ENCODE measurements around the gene PROB1. TPM values are rescaled to one million over a fixed set of nuclear protein-coding genes. Genes with fewer than 3 reads are reported as not detected.
"Not testable (repeated sequence)": the region's sequence is repeated elsewhere in the genome, so short reads cannot be mapped to it uniquely, and the experiment has no call there.

Gene PROB1
- total RNA-seq, 1 experiment from 2014 or later: 0.82 TPM

DNA sequence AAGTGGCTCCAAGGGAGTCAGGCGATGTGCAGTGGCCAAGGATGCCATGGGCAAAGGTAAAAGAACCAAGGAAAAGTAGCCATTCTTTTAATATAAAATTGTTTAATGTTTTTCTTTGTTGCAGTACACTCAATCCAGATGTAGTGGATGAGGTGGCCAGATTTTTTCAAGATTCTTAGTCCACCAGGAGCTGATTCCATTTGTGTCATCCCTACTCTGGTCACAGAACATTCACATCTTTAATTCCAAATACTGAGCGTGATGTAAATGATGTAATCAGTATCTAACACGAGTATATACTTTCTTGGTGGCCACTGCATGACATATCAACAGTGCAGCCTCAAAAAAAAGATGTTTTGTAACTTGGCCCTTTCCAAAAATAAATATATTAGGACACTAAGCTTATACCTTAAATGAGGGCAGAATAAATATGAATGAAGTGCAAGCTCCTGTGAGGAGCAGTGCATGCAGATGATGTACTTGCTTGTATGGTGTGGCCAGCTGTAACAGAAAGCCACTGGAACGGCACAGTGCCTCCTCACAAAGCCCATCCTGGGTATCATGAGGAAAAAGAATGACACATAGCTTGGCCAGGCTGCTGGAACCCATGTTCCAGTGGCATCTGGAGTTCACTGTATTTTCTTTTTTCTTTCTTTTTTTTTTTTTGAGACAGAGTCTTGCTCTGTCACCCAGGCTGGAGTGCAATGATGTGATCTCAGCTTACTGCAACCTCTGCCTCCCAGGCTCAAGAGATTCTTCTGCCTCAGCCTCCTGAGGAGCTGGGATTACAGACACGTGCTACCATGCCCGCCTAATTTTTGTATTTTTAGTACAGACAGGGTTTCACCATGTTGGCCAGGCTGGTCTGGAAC is 15.5 kb upstream of the PROB1 start:
- BruUV-seq (replicated peaks): no TSS peak
- Histone ChIP-seq H3K9me3 (ENCODE audit: low read depth, low read length, poor library complexity, severe bottlenecking) (no peaks in the 10 kb centered on the region), H3K36me3 (ENCODE audit: insufficient read depth, low read length, poor library complexity, severe bottlenecking) (no peaks in the 10 kb centered on the region), H3K4me1 (ENCODE audit: insufficient read depth, low read length, poor library complexity, severe bottlenecking) (no peaks in the 10 kb centered on the region), H3K27ac (ENCODE audit: low read depth, low read length, poor library complexity, severe bottlenecking) (no peak overlapping the region), H3K4me3 (ENCODE audit: low read depth, low read length, poor library complexity, severe bottlenecking) (no peak overlapping the region), H3K27me3 (replicated peaks; ENCODE audit: insufficient read depth, low read depth, low read length, poor library complexity) (no peaks in the 10 kb centered on the region)
- ChIA-PET CTCF (no interaction called here), POLR2A (ENCODE audit: low non-redundant PET) (no interaction called here)
- no peak for DNase-seq (ENCODE audit: low spot score)
- intact Hi-C loops (cut with micrococcal nuclease; ENCODE audit: unreplicated experiment): no loop called here
- TF ChIP-seq EZH2 (IDR thresholded peaks at IDR 0.05; ENCODE audit: borderline replicate concordance, low read depth, low read length, poor library complexity, severe bottlenecking) (no peak), CTCF (conservative IDR thresholded peaks at IDR 0.05; ENCODE audit: low read depth, low read length) (no peak)

- H3K27me3 ChIP-seq (replicated peaks; ENCODE audit: insufficient read depth, low read depth, low read length, poor library complexity); H3K4me3 ChIP-seq (ENCODE audit: low read depth, low read length, poor library complexity, severe bottlenecking); POLR2A ChIA-PET (ENCODE audit: low non-redundant PET); H3K9me3 ChIP-seq (ENCODE audit: low read depth, low read length, poor library complexity, severe bottlenecking); BruUV-seq (replicated peaks); H3K36me3 ChIP-seq (ENCODE audit: insufficient read depth, low read length, poor library complexity, severe bottlenecking); intact Hi-C loops (cut with micrococcal nuclease; ENCODE audit: unreplicated experiment); DNase-seq (ENCODE audit: low spot score); H3K4me1 ChIP-seq (ENCODE audit: insufficient read depth, low read length, poor library complexity, severe bottlenecking); H3K27ac ChIP-seq (ENCODE audit: low read depth, low read length, poor library complexity, severe bottlenecking); CTCF ChIA-PET: not testable (repeated sequence)
Observed at GRCh38 chr5:139409116-139409515, 14.2 kb upstream of the PROB1 start.

DNA sequence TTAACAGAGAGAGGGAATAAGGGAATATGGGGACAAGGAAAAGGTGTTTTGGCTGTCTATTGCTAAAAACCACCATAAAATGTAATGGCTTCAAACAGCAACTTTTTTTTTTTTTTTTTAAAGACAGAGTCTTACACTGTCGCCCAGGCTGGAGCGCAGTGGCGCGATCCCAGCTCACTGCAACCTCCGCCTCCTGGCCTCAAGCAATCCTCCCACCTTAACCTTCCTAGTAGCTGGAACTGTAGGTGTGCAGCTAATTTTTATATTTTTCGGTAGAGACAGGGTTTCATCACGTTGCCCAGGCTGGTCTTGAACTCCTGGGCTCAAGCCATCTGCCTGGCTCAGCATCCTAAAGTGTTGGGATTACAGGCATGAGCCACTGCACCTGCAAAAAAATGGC is 13.3 kb upstream of the PROB1 start:
- no TSS peak for BruUV-seq (replicated peaks)
- H3K27ac ChIP-seq (ENCODE audit: low read depth, low read length, poor library complexity, severe bottlenecking): no peak overlapping the region
- no peaks in the 10 kb centered on the region for H3K9me3 ChIP-seq (ENCODE audit: low read depth, low read length, poor library complexity, severe bottlenecking)
- no peak for TF ChIP-seq EZH2 (IDR thresholded peaks at IDR 0.05; ENCODE audit: borderline replicate concordance, low read depth, low read length, poor library complexity, severe bottlenecking)
- TF ChIP-seq CTCF (conservative IDR thresholded peaks at IDR 0.05; ENCODE audit: low read depth, low read length): no peak
- intact Hi-C loops (cut with micrococcal nuclease; ENCODE audit: unreplicated experiment): no loop called here
- H3K27me3 ChIP-seq (replicated peaks; ENCODE audit: insufficient read depth, low read depth, low read length, poor library complexity): no peaks in the 10 kb centered on the region
- CTCF ChIA-PET: no interaction called here
- DNase-seq (ENCODE audit: low spot score): no peak
- POLR2A ChIA-PET (ENCODE audit: low non-redundant PET): interaction anchor here (0.7 kb wide), 1 partner anchor 13 kb away, joined by 3 read pairs; no protein-coding TSS in a partner anchor
- no peaks in the 10 kb centered on the region for H3K36me3 ChIP-seq (ENCODE audit: insufficient read depth, low read length, poor library complexity, severe bottlenecking)
- H3K4me3 ChIP-seq (ENCODE audit: low read depth, low read length, poor library complexity, severe bottlenecking): no peak overlapping the region
- peaks cover 8% of the 10 kb centered on the region for H3K4me1 ChIP-seq (ENCODE audit: insufficient read depth, low read length, poor library complexity, severe bottlenecking)

- CTCF ChIA-PET: no interaction called here
- DNase-seq (ENCODE audit: low spot score): no peak
- BruUV-seq (replicated peaks): no TSS peak
- Histone ChIP-seq H3K4me1 (ENCODE audit: insufficient read depth, low read length, poor library complexity, severe bottlenecking) (peaks cover 8% of the 10 kb centered on the region), H3K4me3 (ENCODE audit: low read depth, low read length, poor library complexity, severe bottlenecking) (no peak overlapping the region), H3K27me3 (replicated peaks; ENCODE audit: insufficient read depth, low read depth, low read length, poor library complexity) (no peaks in the 10 kb centered on the region), H3K36me3 (ENCODE audit: insufficient read depth, low read length, poor library complexity, severe bottlenecking) (no peaks in the 10 kb centered on the region), H3K9me3 (ENCODE audit: low read depth, low read length, poor library complexity, severe bottlenecking) (no peaks in the 10 kb centered on the region), H3K27ac (ENCODE audit: low read depth, low read length, poor library complexity, severe bottlenecking) (no peak overlapping the region)
- intact Hi-C loops (cut with micrococcal nuclease; ENCODE audit: unreplicated experiment): no loop called here
- TF ChIP-seq EZH2 (IDR thresholded peaks at IDR 0.05; ENCODE audit: borderline replicate concordance, low read depth, low read length, poor library complexity, severe bottlenecking): no peak
- TF ChIP-seq CTCF (conservative IDR thresholded peaks at IDR 0.05; ENCODE audit: low read depth, low read length): no peak
- POLR2A ChIA-PET (ENCODE audit: low non-redundant PET): interaction anchor here (0.7 kb wide), 1 partner anchor 14 kb away, joined by 3 read pairs; no protein-coding TSS in a partner anchor
Observed at GRCh38 chr5:139407517-139407916, 12.6 kb upstream of the PROB1 start.
